Activated T-cell treated with anti-CD3 and anti-CD28 coated beads for 48 hours (primary cell): ENCODE results near the gene ZFAND6.

Source experiments
- DNase-seq: peaks from one replicate; pipeline ENCODE4 v3.0.0-alpha.2; 2020; ENCODE audit warnings: low read depth

Gene ZFAND6

GRCh38 chr15:80171787-80172186, 112.3 kb downstream of the ZFAND6 start:
- no peak for DNase-seq

GRCh38 chr15:80172401-80172800, 112.9 kb downstream of the ZFAND6 start:
- no peak for DNase-seq

- DNase-seq = peak; percentile 58
These were observed 113.7 kb downstream of the ZFAND6 start for GRCh38 chr15:80173022-80173759.

- no peak for DNase-seq
These were observed 114.7 kb downstream of the ZFAND6 start for GRCh38 chr15:80174017-80174746.

- no peak for DNase-seq
These were observed 116.0 kb downstream of the ZFAND6 start for GRCh38 chr15:80175436-80175835.

GRCh38 chr15:80176443-80176842, 117.0 kb downstream of the ZFAND6 start:
- no peak for DNase-seq

GRCh38 chr15:80177156-80177555, 117.7 kb downstream of the ZFAND6 start:
- no peak for DNase-seq

- DNase-seq = no peak
These were observed 119.7 kb downstream of the ZFAND6 start for GRCh38 chr15:80179025-80179759.

- DNase-seq = no peak
These were observed 120.5 kb downstream of the ZFAND6 start for GRCh38 chr15:80179935-80180334.

GRCh38 chr15:80180468-80180867, 121.0 kb downstream of the ZFAND6 start:
- DNase-seq = no peak

GRCh38 chr15:80180986-80181385, 121.5 kb downstream of the ZFAND6 start:
- no peak for DNase-seq

- no peak for DNase-seq
These were observed 123.3 kb downstream of the ZFAND6 start for GRCh38 chr15:80182611-80183261.

GRCh38 chr15:80183306-80183705, 123.8 kb downstream of the ZFAND6 start:
- no peak for DNase-seq

- no peak for DNase-seq
These were observed 124.4 kb downstream of the ZFAND6 start for GRCh38 chr15:80183886-80184285.

- DNase-seq = no peak
These were observed 125.1 kb downstream of the ZFAND6 start for GRCh38 chr15:80184554-80184953.

- DNase-seq = no peak
These were observed 125.7 kb downstream of the ZFAND6 start for GRCh38 chr15:80185152-80185551.

- DNase-seq = no peak
These were observed 126.6 kb downstream of the ZFAND6 start for GRCh38 chr15:80186066-80186465.

GRCh38 chr15:80186597-80186996, 127.1 kb downstream of the ZFAND6 start:
- no peak for DNase-seq
